Measurements from ENCODE around the gene LRRC59. TPM values are rescaled to one million over a fixed set of nuclear protein-coding genes. Genes with fewer than 3 reads are reported as not detected.

The LRRC59 gene
- total and polyA plus RNA-seq, 2 of the 8 experiments (the other 6 are each of a cell fraction or from before 2014, with no cell fraction given), result 48.3 to 117 TPM

DNA sequence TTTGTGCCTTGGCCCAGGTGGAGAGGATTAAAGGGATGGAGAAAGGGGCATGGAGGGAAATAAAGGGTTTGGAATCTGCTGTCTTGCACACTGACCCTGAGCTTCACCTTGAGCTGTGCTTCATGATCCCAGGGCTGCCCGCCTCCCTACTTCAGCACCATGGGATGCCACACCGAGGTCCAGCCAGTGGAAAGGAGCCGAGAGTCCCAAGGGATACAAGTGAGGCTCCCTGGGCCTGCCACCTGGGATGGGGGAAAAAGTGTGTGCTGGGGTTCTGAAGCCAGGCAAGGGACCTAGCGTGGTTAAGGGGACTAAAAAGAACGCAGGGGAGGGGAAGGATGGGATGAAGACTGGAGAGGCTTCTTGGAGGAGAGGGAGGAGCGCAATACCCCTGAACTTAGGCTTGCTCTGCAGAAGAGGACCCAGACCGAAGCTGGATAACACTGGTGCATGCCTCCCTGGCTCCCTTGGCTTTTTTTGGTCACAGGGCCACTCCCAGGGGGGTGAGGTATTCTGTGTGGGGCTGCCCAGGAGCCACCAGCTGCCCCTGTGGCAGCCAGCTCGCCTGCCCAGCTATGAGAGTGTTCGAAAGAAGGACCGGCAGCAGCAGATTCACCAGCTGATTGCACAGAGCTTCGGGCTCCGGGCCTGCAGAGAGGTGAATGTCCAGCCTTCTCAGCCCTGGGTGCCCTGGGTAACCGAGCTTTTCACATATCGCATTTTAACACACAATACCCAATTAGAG lies 31.5 kb downstream of the LRRC59 start (continued):
- TF ChIP-seq RXRA (IDR thresholded peaks at IDR 0.05; ENCODE audit: insufficient read depth, low read depth, low read length) (no peak), CTBP2 (IDR thresholded peaks at IDR 0.05; ENCODE audit: borderline replicate concordance, insufficient read depth, insufficient read length, low read length) (no peak), NRF1 (IDR thresholded peaks at IDR 0.05; ENCODE audit: low read depth, low read length) (no peak), GTF2F1 (IDR thresholded peaks at IDR 0.05; ENCODE audit: borderline replicate concordance, low read depth, low read length) (no peak), RNF2 (IDR thresholded peaks at IDR 0.05; ENCODE audit: borderline replicate concordance, low read depth, low read length, missing control alignments, poor library complexity, severe bottlenecking) (no peak)
- TF ChIP-seq, protein P1, sequence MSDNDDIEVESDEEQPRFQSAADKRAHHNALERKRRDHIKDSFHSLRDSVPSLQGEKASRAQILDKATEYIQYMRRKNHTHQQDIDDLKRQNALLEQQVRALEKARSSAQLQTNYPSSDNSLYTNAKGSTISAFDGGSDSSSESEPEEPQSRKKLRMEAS (IDR thresholded peaks at IDR 0.05), result no peak
